Measurements from ENCODE around the gene SCUBE3. TPM values are rescaled to one million over a fixed set of nuclear protein-coding genes. Genes with fewer than 3 reads are reported as not detected.

The SCUBE3 gene
- total and polyA plus RNA-seq, 9 of the 15 experiments (the other 6 are each of a cell fraction or from before 2014, with no cell fraction given) = 0.01 to 0.11 TPM; not detected in 7

- TF ChIP-seq ADNP (tag; IDR thresholded peaks at IDR 0.05) (peak; percentile 92), STAT5A (IDR thresholded peaks at IDR 0.05; ENCODE audit: borderline replicate concordance, low read length) (peak; percentile 66; the same call in 1 of the 2 replicates), TCF3 (CRISPR knock-in tag; IDR thresholded peaks at IDR 0.05) (peak; percentile 84), ZC3H4 (CRISPR knock-in tag; IDR thresholded peaks at IDR 0.05; ENCODE audit: borderline replicate concordance) (no peak), RREB1 (CRISPR knock-in tag; IDR thresholded peaks at IDR 0.05) (no peak), SPI1 (IDR thresholded peaks at IDR 0.05; ENCODE audit: borderline replicate concordance, low read depth, low read length) (no peak)
Observed at GRCh38 chr6:35183935-35184334, 29.8 kb upstream of the SCUBE3 start (continued).
